ENCODE data around the gene WDR89. TPM values are rescaled to one million over a fixed set of nuclear protein-coding genes. Genes with fewer than 3 reads are reported as not detected.

The WDR89 gene
- total and polyA plus RNA-seq, 9 of the 15 experiments (the other 6 are each of a cell fraction or from before 2014, with no cell fraction given), result 9.3 to 25.6 (median 16.2) TPM

DNA sequence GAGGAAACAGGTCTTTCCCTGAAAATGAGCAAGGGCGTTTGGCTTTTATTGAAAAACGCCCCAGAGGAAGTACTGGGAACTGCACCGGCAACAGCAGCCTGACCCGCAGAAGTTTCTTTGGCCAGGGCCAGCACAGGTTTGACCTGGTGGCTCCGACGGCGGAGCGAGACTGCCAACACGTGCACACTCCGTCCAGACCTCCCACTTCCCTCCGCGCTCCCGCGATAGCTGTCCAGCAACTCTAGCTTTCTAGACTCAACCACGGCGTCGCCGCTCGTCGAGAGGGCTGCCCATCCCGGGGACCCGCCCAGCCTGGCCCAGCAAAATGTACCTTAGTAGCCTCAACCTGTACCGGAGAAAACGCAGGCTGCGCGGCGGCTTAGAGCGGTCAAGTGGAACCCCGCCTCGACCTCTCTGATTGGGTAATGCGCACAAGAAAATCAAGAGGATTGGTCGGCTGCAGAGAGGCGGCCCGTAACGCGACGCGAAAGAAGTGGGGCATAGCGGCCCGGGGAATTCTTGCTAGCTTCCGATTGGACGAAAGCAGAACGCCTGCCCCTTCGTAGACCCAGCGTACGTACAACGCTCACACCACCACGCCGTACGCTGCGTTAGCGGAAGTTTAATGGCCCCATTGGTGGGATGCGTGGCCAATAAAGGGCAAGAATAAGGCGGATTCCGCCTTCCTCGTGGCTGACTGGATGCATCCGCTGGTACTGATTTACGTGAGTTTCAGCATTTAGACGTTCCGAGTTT is at the start of gene WDR89 (continued):
- TF ChIP-seq KLF1 (tag; IDR thresholded peaks at IDR 0.05), result 0 out of 2 replicates have a peak, but pooled peaks have one; percentile 39
- peak; percentile 73 for TF ChIP-seq EGR1 (conservative IDR thresholded peaks at IDR 0.05)
- no peak for TF ChIP-seq MYNN (IDR thresholded peaks at IDR 0.05)
- TF ChIP-seq MYNN (CRISPR knock-in tag; IDR thresholded peaks at IDR 0.05), result no peak
- TF ChIP-seq, protein P1, sequence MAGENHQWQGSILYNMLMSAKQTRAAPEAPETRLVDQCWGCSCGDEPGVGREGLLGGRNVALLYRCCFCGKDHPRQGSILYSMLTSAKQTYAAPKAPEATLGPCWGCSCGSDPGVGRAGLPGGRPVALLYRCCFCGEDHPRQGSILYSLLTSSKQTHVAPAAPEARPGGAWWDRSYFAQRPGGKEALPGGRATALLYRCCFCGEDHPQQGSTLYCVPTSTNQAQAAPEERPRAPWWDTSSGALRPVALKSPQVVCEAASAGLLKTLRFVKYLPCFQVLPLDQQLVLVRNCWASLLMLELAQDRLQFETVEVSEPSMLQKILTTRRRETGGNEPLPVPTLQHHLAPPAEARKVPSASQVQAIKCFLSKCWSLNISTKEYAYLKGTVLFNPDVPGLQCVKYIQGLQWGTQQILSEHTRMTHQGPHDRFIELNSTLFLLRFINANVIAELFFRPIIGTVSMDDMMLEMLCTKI (IDR thresholded peaks at IDR 0.05; ENCODE audit: partially characterized antibody), result no peak
- TF ChIP-seq PHF8 (IDR thresholded peaks at IDR 0.05; ENCODE audit: borderline replicate concordance, low read length), result peak; percentile 84
- TF ChIP-seq RB1 (IDR thresholded peaks at IDR 0.05; ENCODE audit: low read depth), result peak; percentile 43; the same call in 1 of the 2 replicates
- TF ChIP-seq ZBTB1 (CRISPR knock-in tag; IDR thresholded peaks at IDR 0.05; ENCODE audit: borderline replicate concordance, low read depth), result no peak; the same call in 1 of the 2 replicates
- TF ChIP-seq, protein P2, sequence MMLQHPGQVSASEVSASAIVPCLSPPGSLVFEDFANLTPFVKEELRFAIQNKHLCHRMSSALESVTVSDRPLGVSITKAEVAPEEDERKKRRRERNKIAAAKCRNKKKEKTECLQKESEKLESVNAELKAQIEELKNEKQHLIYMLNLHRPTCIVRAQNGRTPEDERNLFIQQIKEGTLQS (IDR thresholded peaks at IDR 0.05), result no peak
- TF ChIP-seq, protein P2 (CRISPR knock-in tag; conservative IDR thresholded peaks at IDR 0.05), result peak; percentile 18; the same call in 1 of the 2 replicates
- TF ChIP-seq, protein P3, sequence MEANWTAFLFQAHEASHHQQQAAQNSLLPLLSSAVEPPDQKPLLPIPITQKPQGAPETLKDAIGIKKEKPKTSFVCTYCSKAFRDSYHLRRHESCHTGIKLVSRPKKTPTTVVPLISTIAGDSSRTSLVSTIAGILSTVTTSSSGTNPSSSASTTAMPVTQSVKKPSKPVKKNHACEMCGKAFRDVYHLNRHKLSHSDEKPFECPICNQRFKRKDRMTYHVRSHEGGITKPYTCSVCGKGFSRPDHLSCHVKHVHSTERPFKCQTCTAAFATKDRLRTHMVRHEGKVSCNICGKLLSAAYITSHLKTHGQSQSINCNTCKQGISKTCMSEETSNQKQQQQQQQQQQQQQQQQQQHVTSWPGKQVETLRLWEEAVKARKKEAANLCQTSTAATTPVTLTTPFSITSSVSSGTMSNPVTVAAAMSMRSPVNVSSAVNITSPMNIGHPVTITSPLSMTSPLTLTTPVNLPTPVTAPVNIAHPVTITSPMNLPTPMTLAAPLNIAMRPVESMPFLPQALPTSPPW (CRISPR knock-in tag; IDR thresholded peaks at IDR 0.05), result peak; percentile 54; the same call in 1 of the 2 replicates
- TF ChIP-seq, protein P4, sequence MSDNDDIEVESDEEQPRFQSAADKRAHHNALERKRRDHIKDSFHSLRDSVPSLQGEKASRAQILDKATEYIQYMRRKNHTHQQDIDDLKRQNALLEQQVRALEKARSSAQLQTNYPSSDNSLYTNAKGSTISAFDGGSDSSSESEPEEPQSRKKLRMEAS (CRISPR knock-in tag; IDR thresholded peaks at IDR 0.05), result peak; percentile 91
- TF ChIP-seq NBN (IDR thresholded peaks at IDR 0.05; ENCODE audit: low read depth), result peak; percentile 56
- no peak for TF ChIP-seq ADNP (tag; IDR thresholded peaks at IDR 0.05)
- TF ChIP-seq ZFP1 (CRISPR knock-in tag; IDR thresholded peaks at IDR 0.05), result no peak
- no peak for TF ChIP-seq FOXM1 (IDR thresholded peaks at IDR 0.05; ENCODE audit: low read depth)
- TF ChIP-seq FOXM1 (CRISPR knock-in tag; IDR thresholded peaks at IDR 0.05; ENCODE audit: low read depth), result 0 out of 2 replicates have a peak, but pooled peaks have one; percentile 44
- peak; percentile 46 for TF ChIP-seq HMGN3 (IDR thresholded peaks at IDR 0.05; ENCODE audit: borderline replicate concordance, extremely low read depth, insufficient read length, low read depth, low read length)
- TF ChIP-seq GABPB1 (CRISPR knock-in tag; IDR thresholded peaks at IDR 0.05), result no peak; the same call in 1 of the 2 replicates
- no peak for TF ChIP-seq YBX1 (IDR thresholded peaks at IDR 0.05)
- peak; percentile 84 for TF ChIP-seq FOS (IDR thresholded peaks at IDR 0.05; ENCODE audit: extremely low read depth, insufficient read length)
- TF ChIP-seq ZFX (CRISPR knock-in tag; IDR thresholded peaks at IDR 0.05), result peak; percentile 76
- TF ChIP-seq HMG20B (CRISPR knock-in tag; IDR thresholded peaks at IDR 0.05), result no peak
